Hepatocyte (in vitro differentiated cells): Measurements from ENCODE around the gene LRRC27. TPM values are rescaled to one million over a fixed set of nuclear protein-coding genes. Genes with fewer than 3 reads are reported as not detected.

ENCODE experiments used
- DNase-seq: peaks from one replicate; pipeline ENCODE4 v3.0.0-alpha.2; 2016; ENCODE audit warnings: low spot score
- H2AFZ ChIP-seq: fragments of 200-600 bp; sonication (generic); 2 replicates; pipeline ENCODE4 v1.6.0; 2016; ENCODE audit warnings: antibody characterized with exemption, mild to moderate bottlenecking
- H3K27ac ChIP-seq: fragments of 200-600 bp; sonication (generic); 2 replicates; pipeline ENCODE4 v1.5.1; 2016; ENCODE audit warnings: mild to moderate bottlenecking
- H3K27me3 ChIP-seq: fragments of 200-600 bp; sonication (generic); 2 replicates; pipeline ENCODE4 v1.6.1; 2016
- H3K36me3 ChIP-seq: fragments of 200-600 bp; sonication (generic); replicated peaks from 2 replicates; pipeline ENCODE4 v1.5.1; 2016; ENCODE audit warnings: low read depth; ENCODE audit not compliant: insufficient read depth
- H3K4me1 ChIP-seq: fragments of 200-600 bp; sonication (generic); 2 replicates; pipeline ENCODE4 v1.5.1; 2016; ENCODE audit warnings: mild to moderate bottlenecking, moderate library complexity; ENCODE audit not compliant: insufficient read depth
- H3K4me2 ChIP-seq: fragments of 200-600 bp; sonication (generic); 2 replicates; pipeline ENCODE4 v1.6.0; 2016
- H3K4me3 ChIP-seq: fragments of 200-600 bp; sonication (generic); 2 replicates; pipeline ENCODE4 v1.5.1; 2016; ENCODE audit warnings: mild to moderate bottlenecking
- H3K79me2 ChIP-seq: fragments of 200-600 bp; sonication (generic); 2 replicates; pipeline ENCODE4 v1.6.0; 2017; ENCODE audit warnings: mild to moderate bottlenecking
- H3K9me2 ChIP-seq: fragments of 200-600 bp; sonication (generic); replicated peaks from 2 replicates; pipeline ENCODE4 v1.6.0; 2017; ENCODE audit warnings: mild to moderate bottlenecking; ENCODE audit not compliant: insufficient read depth
- H3K9me3 ChIP-seq: fragments of 200-600 bp; sonication (generic); 2 replicates; pipeline ENCODE4 v1.5.1; 2016; ENCODE audit warnings: low read depth, mild to moderate bottlenecking
- H4K20me1 ChIP-seq: fragments of 200-600 bp; sonication (generic); 2 replicates; pipeline ENCODE4 v1.6.0; 2016; ENCODE audit warnings: mild to moderate bottlenecking; ENCODE audit not compliant: insufficient read depth, poor library complexity, severe bottlenecking
- CTCF ChIP-seq: fragments of 200-600 bp; sonication (generic); IDR thresholded peaks from 2 replicates; pipeline ENCODE4 v1.5.1; 2016; ENCODE audit warnings: antibody characterized with exemption, mild to moderate bottlenecking; ENCODE audit not compliant: poor library complexity
- EZH2 ChIP-seq: fragments of 200-600 bp; sonication (generic); IDR thresholded peaks from 2 replicates; pipeline ENCODE4 v1.6.1; 2016; ENCODE audit warnings: antibody characterized with exemption, mild to moderate bottlenecking, borderline replicate concordance
- EZH2phosphoT487 ChIP-seq: fragments of 200-600 bp; sonication (generic); IDR thresholded peaks from one replicate; pipeline ENCODE4 v1.6.1; 2018; ENCODE audit warnings: antibody characterized with exemption, mild to moderate bottlenecking, low read depth, moderate library complexity; ENCODE audit not compliant: unreplicated experiment, severe bottlenecking
- WGBS: methylation state at CpG from one replicate; pipeline ENCODE4 v1.1.6; 2016; ENCODE audit warnings: low lambda C conversion rate; ENCODE audit errors: missing lambda C conversion rate; 5-methylcytosine and 5-hydroxymethylcytosine counted together
- polyA plus RNA-seq: library from polyadenylated mRNA; unstranded; fragments of >200 nt; fragmentation: Nextera tagmentation; extraction: Ambion mirVana; gene quantifications from 2 replicates; pipeline ENCODE4 v1.2.1, GENCODE V29; 2016
- total RNA-seq: library from RNA; depleted of rRNA; stranded (reverse); fragments of >200 nt; gene quantifications from 2 replicates; pipeline ENCODE4 v1.2.3, GENCODE V29; 2014

The LRRC27 gene
- total and polyA plus RNA-seq, 2 experiments from 2014 or later = 7.5 to 8.3 TPM

GRCh38 chr10:132301371-132302330 lies 30.3 kb upstream of the LRRC27 start:
- 89% methylated on average over 36 of the region's 38 CpGs for WGBS
- Histone ChIP-seq H2AFZ (no peak overlapping the region), H3K27me3 (peaks cover 29% of the 10 kb centered on the region), H3K4me3 (no peak overlapping the region), H3K4me2 (no peak overlapping the region), H3K9me3 (no peaks in the 10 kb centered on the region), H3K79me2 (no peaks in the 10 kb centered on the region), H3K27ac (no peak overlapping the region), H3K4me1 (no peaks in the 10 kb centered on the region), H3K9me2 (no peaks in the 10 kb centered on the region), H4K20me1 (no peaks in the 10 kb centered on the region), H3K36me3 (no peaks in the 10 kb centered on the region)
- TF ChIP-seq CTCF = no peak
- TF ChIP-seq EZH2phosphoT487 = no peak
- no peak for TF ChIP-seq EZH2
- DNase-seq = no peak

- Histone ChIP-seq H3K4me1 (no peaks in the 10 kb centered on the region), H3K79me2 (no peaks in the 10 kb centered on the region)
These were observed 29.3 kb upstream of the LRRC27 start for GRCh38 chr10:132302421-132303310.

More at GRCh38 chr10:132302421-132303310, 29.3 kb upstream of the LRRC27 start:
- no peak for DNase-seq
- no peaks in the 10 kb centered on the region for H3K36me3 ChIP-seq
- H3K9me3 ChIP-seq = no peaks in the 10 kb centered on the region
- H3K4me2 ChIP-seq = no peak overlapping the region
- H3K4me3 ChIP-seq = no peak overlapping the region
- H3K27me3 ChIP-seq = peaks cover 30% of the 10 kb centered on the region
- no peaks in the 10 kb centered on the region for H4K20me1 ChIP-seq
- no peaks in the 10 kb centered on the region for H3K9me2 ChIP-seq
- no peak overlapping the region for H3K27ac ChIP-seq
- WGBS = 85% methylated on average over 29 of the region's 29 CpGs
- H2AFZ ChIP-seq = no peak overlapping the region
- TF ChIP-seq EZH2 = no peak
- no peak for TF ChIP-seq EZH2phosphoT487
- no peak for TF ChIP-seq CTCF
